Embryonic facial prominence (tissue), 1 donor: Measurements from ENCODE around the gene PSORS1C2.

Experiments used
- DNase-seq: peaks from one replicate; pipeline ENCODE4 v3.0.0-alpha.2; 2016; ENCODE audit errors: extremely low spot score

PSORS1C2 gene

GRCh38 chr6:31140643-31141042 lies 1.8 kb upstream of the PSORS1C2 start:
- no peak for DNase-seq

- no peak for DNase-seq
These were observed 733 bp upstream of the PSORS1C2 start for GRCh38 chr6:31139599-31139998.

GRCh38 chr6:31135710-31136109 lies 3.2 kb downstream of the PSORS1C2 start:
- DNase-seq: no peak

GRCh38 chr6:31132806-31133205 lies 6.1 kb downstream of the PSORS1C2 start:
- DNase-seq: no peak

GRCh38 chr6:31131595-31131994 lies 7.3 kb downstream of the PSORS1C2 start:
- DNase-seq: no peak

- no peak for DNase-seq
These were observed 8.1 kb downstream of the PSORS1C2 start for GRCh38 chr6:31130751-31131150.

- no peak for DNase-seq
These were observed 9.7 kb downstream of the PSORS1C2 start for GRCh38 chr6:31129130-31129529.

- DNase-seq: no peak
These were observed 10.7 kb downstream of the PSORS1C2 start for GRCh38 chr6:31128093-31128676.

GRCh38 chr6:31126396-31127175 lies 12.3 kb downstream of the PSORS1C2 start:
- DNase-seq: no peak

GRCh38 chr6:31125586-31126363 lies 13.1 kb downstream of the PSORS1C2 start:
- DNase-seq: no peak

- DNase-seq: no peak
These were observed 13.7 kb downstream of the PSORS1C2 start for GRCh38 chr6:31125162-31125561.

- DNase-seq: no peak
These were observed 15.8 kb downstream of the PSORS1C2 start for GRCh38 chr6:31122791-31123706.

- DNase-seq: no peak
These were observed 17.6 kb downstream of the PSORS1C2 start for GRCh38 chr6:31121131-31121790.

GRCh38 chr6:31120151-31120915 lies 18.5 kb downstream of the PSORS1C2 start, which contains the start of gene CDSN:
Gene CDSN (minus strand): TSS chr6:31120446. CDS start chr6:31120419, 27 bp downstream.
- DNase-seq: no peak

GRCh38 chr6:31118178-31118577 lies 20.7 kb downstream of the PSORS1C2 start:
- DNase-seq: no peak

- DNase-seq: no peak
These were observed 22.0 kb downstream of the PSORS1C2 start for GRCh38 chr6:31116661-31117385.

- DNase-seq: no peak
These were observed 22.8 kb downstream of the PSORS1C2 start for GRCh38 chr6:31115941-31116560.

GRCh38 chr6:31114970-31115849 lies 23.7 kb downstream of the PSORS1C2 start:
- DNase-seq: no peak
